ENCODE data around the gene ZNF853.

DNA sequence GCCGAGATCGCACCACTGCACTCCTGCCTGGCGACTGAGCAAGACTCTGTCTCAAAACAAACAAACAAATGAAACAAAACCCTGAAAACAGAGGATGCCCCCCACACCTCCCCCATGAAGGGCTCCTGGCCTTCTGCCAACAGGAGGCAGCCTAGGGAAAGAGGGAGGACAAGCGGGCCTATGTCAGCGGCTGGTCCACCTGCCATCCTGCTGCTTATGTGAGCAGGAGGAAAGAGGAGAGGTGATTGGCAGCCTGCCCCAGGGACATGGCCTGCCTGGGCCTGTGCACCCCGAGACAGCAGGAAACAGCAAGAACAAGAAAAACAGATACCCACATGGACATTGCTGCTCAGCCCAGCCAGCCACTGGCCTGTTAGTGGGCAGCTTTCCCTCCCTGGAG, 12.6 kb downstream of the ZNF853 start:
- TF ChIP-seq CTCF (IDR thresholded peaks at IDR 0.05), result no peak
- TF ChIP-seq USF2 (IDR thresholded peaks at IDR 0.05; ENCODE audit: borderline replicate concordance, low read depth, low read length), result no peak
- TF ChIP-seq SMC3 (IDR thresholded peaks at IDR 0.05; ENCODE audit: low read depth, low read length), result no peak
- TF ChIP-seq, protein P1, sequence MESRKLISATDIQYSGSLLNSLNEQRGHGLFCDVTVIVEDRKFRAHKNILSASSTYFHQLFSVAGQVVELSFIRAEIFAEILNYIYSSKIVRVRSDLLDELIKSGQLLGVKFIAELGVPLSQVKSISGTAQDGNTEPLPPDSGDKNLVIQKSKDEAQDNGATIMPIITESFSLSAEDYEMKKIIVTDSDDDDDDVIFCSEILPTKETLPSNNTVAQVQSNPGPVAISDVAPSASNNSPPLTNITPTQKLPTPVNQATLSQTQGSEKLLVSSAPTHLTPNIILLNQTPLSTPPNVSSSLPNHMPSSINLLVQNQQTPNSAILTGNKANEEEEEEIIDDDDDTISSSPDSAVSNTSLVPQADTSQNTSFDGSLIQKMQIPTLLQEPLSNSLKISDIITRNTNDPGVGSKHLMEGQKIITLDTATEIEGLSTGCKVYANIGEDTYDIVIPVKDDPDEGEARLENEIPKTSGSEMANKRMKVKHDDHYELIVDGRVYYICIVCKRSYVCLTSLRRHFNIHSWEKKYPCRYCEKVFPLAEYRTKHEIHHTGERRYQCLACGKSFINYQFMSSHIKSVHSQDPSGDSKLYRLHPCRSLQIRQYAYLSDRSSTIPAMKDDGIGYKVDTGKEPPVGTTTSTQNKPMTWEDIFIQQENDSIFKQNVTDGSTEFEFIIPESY (IDR thresholded peaks at IDR 0.05; ENCODE audit: borderline replicate concordance, low read depth), result no peak
- TF ChIP-seq, protein P2, sequence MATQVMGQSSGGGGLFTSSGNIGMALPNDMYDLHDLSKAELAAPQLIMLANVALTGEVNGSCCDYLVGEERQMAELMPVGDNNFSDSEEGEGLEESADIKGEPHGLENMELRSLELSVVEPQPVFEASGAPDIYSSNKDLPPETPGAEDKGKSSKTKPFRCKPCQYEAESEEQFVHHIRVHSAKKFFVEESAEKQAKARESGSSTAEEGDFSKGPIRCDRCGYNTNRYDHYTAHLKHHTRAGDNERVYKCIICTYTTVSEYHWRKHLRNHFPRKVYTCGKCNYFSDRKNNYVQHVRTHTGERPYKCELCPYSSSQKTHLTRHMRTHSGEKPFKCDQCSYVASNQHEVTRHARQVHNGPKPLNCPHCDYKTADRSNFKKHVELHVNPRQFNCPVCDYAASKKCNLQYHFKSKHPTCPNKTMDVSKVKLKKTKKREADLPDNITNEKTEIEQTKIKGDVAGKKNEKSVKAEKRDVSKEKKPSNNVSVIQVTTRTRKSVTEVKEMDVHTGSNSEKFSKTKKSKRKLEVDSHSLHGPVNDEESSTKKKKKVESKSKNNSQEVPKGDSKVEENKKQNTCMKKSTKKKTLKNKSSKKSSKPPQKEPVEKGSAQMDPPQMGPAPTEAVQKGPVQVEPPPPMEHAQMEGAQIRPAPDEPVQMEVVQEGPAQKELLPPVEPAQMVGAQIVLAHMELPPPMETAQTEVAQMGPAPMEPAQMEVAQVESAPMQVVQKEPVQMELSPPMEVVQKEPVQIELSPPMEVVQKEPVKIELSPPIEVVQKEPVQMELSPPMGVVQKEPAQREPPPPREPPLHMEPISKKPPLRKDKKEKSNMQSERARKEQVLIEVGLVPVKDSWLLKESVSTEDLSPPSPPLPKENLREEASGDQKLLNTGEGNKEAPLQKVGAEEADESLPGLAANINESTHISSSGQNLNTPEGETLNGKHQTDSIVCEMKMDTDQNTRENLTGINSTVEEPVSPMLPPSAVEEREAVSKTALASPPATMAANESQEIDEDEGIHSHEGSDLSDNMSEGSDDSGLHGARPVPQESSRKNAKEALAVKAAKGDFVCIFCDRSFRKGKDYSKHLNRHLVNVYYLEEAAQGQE (IDR thresholded peaks at IDR 0.05; ENCODE audit: low read depth, low read length), result no peak
- no peak for TF ChIP-seq FOXM1 (IDR thresholded peaks at IDR 0.05; ENCODE audit: low read depth)
- no peak for TF ChIP-seq MEF2A (IDR thresholded peaks at IDR 0.05; ENCODE audit: borderline replicate concordance, low read depth)
- TF ChIP-seq POLR2AphosphoS5 (IDR thresholded peaks at IDR 0.05; ENCODE audit: low read depth, low read length), result no peak
- TF ChIP-seq, protein P3, sequence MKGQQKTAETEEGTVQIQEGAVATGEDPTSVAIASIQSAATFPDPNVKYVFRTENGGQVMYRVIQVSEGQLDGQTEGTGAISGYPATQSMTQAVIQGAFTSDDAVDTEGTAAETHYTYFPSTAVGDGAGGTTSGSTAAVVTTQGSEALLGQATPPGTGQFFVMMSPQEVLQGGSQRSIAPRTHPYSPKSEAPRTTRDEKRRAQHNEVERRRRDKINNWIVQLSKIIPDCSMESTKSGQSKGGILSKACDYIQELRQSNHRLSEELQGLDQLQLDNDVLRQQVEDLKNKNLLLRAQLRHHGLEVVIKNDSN (IDR thresholded peaks at IDR 0.05; ENCODE audit: borderline replicate concordance, low read depth), result no peak
- no peak for TF ChIP-seq NRF1 (IDR thresholded peaks at IDR 0.05; ENCODE audit: low read depth, low read length)
- no peak for TF ChIP-seq YY1 (IDR thresholded peaks at IDR 0.05; ENCODE audit: low read depth)
- no peak for TF ChIP-seq EZH2phosphoT487 (IDR thresholded peaks at IDR 0.05; ENCODE audit: borderline replicate concordance, low read depth)
- TF ChIP-seq TCF12 (IDR thresholded peaks at IDR 0.05), result no peak
